ENCODE data around the gene CLRN1. TPM values are rescaled to one million over a fixed set of nuclear protein-coding genes. Genes with fewer than 3 reads are reported as not detected.

The CLRN1 gene
- total RNA-seq, 2 experiments from 2014 or later = not detected

DNA sequence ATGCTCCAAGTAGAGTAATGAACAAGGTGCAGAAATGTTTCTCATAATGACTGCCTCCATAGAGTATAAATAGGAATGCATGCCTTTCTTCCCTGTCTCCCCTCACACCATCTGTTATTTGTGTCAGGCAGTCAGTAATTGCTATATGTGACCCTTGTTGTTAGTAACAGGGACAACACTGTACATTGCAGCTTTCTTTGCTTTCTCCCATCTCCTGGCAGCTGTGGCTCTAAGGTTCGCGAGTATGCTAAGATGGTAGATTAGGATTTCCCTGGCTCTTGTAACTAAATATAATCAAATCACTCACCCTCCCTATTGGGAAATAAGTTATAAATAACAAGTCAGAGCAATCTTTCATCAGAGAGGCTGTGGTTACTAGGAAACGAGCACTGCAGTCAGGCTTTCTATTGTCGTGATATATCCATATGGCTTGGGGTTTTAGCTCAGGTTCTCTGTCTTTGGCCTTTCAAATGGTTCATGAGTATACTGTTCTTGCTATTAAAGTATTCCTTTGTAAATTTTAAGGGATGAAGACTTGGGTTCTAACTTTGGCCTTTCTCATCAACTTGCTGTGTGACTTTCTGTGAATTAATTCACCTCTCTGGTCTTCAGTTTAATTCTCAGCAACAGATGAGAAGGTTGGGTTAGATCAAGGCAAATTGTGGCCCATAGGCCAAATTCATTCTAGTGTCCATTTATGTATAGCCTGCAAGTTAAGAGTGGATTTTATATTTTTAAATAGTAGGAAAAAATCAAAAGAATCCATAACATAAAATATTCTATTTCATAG is 59.2 kb downstream of the CLRN1 start:
- Mint-ChIP-seq H3K36me3 (ENCODE audit: low read depth) (no peaks in the 10 kb centered on the region), H3K4me1 (no peaks in the 10 kb centered on the region), H3K9me3 (ENCODE audit: low read depth) (no peaks in the 10 kb centered on the region), H3K27ac (no peak overlapping the region), H3K4me3 (no peak overlapping the region), H3K27me3 (peaks cover 13% of the 10 kb centered on the region)
- POLR2A ChIA-PET = no interaction called here
- intact Hi-C loops (cut with DNase I, micrococcal nuclease) = no loop called here
- ATAC-seq (no peak), DNase-seq (no peak)
- CTCF ChIA-PET = no interaction called here

DNA sequence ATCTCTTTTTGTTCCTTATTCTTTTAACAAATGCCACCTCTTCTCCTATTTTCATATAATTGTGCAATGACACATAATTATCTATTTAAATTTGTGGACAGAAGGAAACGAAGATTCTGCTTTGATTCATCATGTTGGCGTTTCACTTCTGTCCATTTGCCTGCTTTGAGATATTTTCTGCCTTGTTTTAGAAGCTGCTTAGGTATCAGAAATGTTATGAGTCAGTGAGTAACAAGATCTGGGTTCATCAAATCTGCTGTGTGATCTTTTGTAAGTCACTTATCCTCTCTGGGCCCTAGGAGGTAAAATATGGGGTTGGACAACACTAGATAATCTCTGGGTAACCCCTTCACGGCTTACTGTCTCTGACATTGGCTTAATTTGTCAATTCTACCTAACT is 60.0 kb downstream of the CLRN1 start:
- CTCF ChIA-PET = no interaction called here
- intact Hi-C loops (cut with DNase I, micrococcal nuclease) = no loop called here
- H3K27ac Mint-ChIP-seq = no peak overlapping the region
- peaks cover 13% of the 10 kb centered on the region for H3K27me3 Mint-ChIP-seq
- no peaks in the 10 kb centered on the region for H3K36me3 Mint-ChIP-seq (ENCODE audit: low read depth)
- DNase-seq (no peak), ATAC-seq (no peak)
- H3K9me3 Mint-ChIP-seq (ENCODE audit: low read depth) = no peaks in the 10 kb centered on the region
- POLR2A ChIA-PET = no interaction called here
- H3K4me1 Mint-ChIP-seq = no peaks in the 10 kb centered on the region
- no peak overlapping the region for H3K4me3 Mint-ChIP-seq

DNA sequence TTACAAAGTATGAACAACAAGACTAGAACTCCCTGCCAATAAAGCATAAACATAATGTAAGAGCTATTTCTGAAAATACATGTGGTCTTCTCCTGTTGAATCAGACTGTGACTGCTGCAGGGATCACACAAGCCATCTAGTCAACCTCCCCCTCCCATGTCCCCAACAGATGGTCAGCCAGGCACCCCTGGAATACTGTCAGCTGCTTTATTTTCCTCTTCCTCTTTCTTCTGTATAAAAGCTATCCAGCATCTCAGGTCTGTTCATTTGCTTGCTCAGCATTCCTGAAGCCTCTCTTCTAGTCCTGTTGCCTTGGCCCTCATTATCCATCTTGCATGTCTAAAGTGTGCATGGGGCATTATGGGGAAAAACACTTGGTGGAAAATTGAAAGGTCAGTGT is 60.8 kb downstream of the CLRN1 start:
- H3K4me3 Mint-ChIP-seq = no peak overlapping the region
- no peak for ATAC-seq

DNA sequence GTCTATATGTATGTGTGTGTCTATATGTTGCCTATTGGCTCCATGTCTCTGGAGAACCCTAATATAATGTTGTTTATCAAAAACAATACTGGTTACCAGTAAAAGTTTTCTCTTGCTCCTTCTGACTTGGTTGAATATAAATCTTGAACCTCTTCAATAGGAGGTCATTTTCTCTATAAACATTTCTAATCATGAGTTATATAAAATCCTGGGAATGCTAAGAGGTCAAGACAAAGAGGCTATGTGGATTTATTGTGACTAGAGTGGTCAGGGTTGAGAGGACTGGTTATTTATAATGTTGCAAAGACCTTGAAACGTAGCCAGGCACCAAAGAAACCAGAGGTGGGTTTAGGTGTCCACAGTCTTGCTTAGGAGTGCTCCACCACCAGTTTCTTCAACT is 66.1 kb downstream of the CLRN1 start:
- ATAC-seq (no peak), DNase-seq (no peak)
- POLR2A ChIA-PET = no interaction called here
- Mint-ChIP-seq H3K4me3 (no peak overlapping the region), H3K9me3 (ENCODE audit: low read depth) (no peaks in the 10 kb centered on the region), H3K36me3 (ENCODE audit: low read depth) (no peaks in the 10 kb centered on the region), H3K27me3 (peaks cover 4% of the 10 kb centered on the region), H3K27ac (no peak overlapping the region), H3K4me1 (no peaks in the 10 kb centered on the region)
- intact Hi-C loops (cut with DNase I, micrococcal nuclease) = no loop called here
- CTCF ChIA-PET = interaction anchor here (0.6 kb wide), 1 partner anchor 427 kb away, joined by 3 read pairs; no protein-coding TSS in a partner anchor

More for the DNA sequence above, 60.8 kb downstream of the CLRN1 start:
- ChIA-PET POLR2A (no interaction called here), CTCF (interaction anchor here (0.6 kb wide), 1 partner anchor 226 kb away, joined by 4 read pairs; no protein-coding TSS in a partner anchor)
- no peaks in the 10 kb centered on the region for H3K36me3 Mint-ChIP-seq (ENCODE audit: low read depth)
- H3K27me3 Mint-ChIP-seq = peaks cover 13% of the 10 kb centered on the region
- no peak for DNase-seq
- H3K27ac Mint-ChIP-seq = no peak overlapping the region
- H3K9me3 Mint-ChIP-seq (ENCODE audit: low read depth) = no peaks in the 10 kb centered on the region
- intact Hi-C loops (cut with DNase I, micrococcal nuclease) = no loop called here
- no peaks in the 10 kb centered on the region for H3K4me1 Mint-ChIP-seq

DNA sequence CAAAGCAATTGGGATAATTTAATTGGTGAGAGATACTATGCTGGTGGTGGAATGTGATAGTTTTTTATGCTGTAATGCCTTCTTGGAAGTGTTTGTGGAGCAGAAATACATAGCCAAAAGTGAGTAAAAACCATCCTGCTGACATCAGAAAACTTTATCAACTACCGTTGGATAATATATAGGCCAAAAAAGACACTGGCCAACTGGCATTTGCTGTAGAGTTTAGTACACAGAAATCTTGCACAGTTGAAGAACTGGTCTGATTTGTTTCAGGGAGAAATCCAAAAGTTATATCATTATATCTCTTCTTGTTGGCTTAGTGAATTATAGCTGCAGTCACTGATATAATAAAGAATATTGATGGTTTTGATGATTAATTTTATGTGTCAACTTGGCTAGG is 66.8 kb downstream of the CLRN1 start:
- Mint-ChIP-seq H3K9me3 (ENCODE audit: low read depth) (no peaks in the 10 kb centered on the region), H3K27me3 (peaks cover 4% of the 10 kb centered on the region), H3K4me3 (no peak overlapping the region), H3K36me3 (ENCODE audit: low read depth) (no peaks in the 10 kb centered on the region), H3K27ac (no peak overlapping the region), H3K4me1 (no peaks in the 10 kb centered on the region)
- ATAC-seq = no peak
- DNase-seq = no peak
- POLR2A ChIA-PET = no interaction called here
- intact Hi-C loops (cut with DNase I, micrococcal nuclease) = no loop called here
- CTCF ChIA-PET = no interaction called here

DNA sequence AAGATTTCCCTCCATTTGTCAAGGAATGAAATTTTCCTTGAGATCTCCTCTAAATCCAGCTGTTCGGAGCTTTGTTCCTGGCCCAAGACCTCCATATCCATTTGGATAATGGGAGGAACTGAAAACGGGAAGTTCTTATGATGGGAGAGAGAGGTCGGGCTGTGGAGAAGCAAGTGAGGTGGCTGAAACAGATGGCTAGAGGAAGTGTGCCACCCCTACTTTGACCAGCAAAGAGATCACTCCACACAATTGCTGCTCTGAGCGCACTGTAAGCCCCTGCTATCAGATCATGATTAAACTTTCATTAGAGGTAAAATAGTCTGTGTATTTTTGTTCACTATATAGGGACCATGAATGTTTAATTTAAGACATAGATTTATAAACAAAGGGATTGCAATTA is 67.2 kb downstream of the CLRN1 start, which contains the start of gene MINDY4B:
Gene MINDY4B, minus strand, starts transcription at position 101 of the 400 bp plus-strand sequence. Its CDS starts 0 bp downstream, at position 101.
- Mint-ChIP-seq H3K4me1 (no peaks in the 10 kb centered on the region), H3K36me3 (ENCODE audit: low read depth) (no peaks in the 10 kb centered on the region)

DNA sequence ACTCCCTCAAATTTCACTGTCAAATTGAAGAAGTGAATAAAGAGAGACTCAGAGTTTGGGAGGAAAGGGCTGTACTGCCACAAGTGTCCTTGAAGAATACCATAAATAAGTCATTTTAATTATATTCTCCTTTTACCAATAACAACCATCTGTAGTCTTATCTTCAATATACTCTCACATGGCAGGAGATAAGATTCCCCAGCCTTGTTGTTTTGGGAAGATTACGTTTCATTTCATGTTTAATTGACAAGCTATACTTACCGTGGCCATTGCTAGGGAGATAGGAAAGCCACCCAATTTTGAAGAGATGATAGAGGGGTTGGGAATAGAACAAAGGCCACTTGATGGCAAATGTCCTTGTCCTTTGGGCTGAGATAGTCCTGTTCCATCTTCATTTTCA is 69.5 kb downstream of the CLRN1 start:
- intact Hi-C loops (cut with DNase I, micrococcal nuclease) = no loop called here
- Mint-ChIP-seq H3K27me3 (peaks cover 4% of the 10 kb centered on the region), H3K4me3 (no peak overlapping the region), H3K9me3 (ENCODE audit: low read depth) (no peaks in the 10 kb centered on the region), H3K36me3 (ENCODE audit: low read depth) (no peaks in the 10 kb centered on the region), H3K4me1 (no peaks in the 10 kb centered on the region), H3K27ac (no peak overlapping the region)
- POLR2A ChIA-PET = no interaction called here
- ATAC-seq (no peak), DNase-seq (no peak)
- CTCF ChIA-PET = no interaction called here

More for the DNA sequence above, 67.2 kb downstream of the CLRN1 start, which contains the start of gene MINDY4B:
- intact Hi-C loops (cut with DNase I, micrococcal nuclease) = no loop called here
- Mint-ChIP-seq H3K27ac (no peak within 1 kb of the TSS), H3K27me3 (peaks cover 4% of the 10 kb centered on the region), H3K9me3 (ENCODE audit: low read depth) (no peaks in the 10 kb centered on the region), H3K4me3 (no peak within 1 kb of the TSS)
- ATAC-seq (no peak), DNase-seq (no peak)
- ChIA-PET POLR2A (no interaction called here), CTCF (no interaction called here)

DNA sequence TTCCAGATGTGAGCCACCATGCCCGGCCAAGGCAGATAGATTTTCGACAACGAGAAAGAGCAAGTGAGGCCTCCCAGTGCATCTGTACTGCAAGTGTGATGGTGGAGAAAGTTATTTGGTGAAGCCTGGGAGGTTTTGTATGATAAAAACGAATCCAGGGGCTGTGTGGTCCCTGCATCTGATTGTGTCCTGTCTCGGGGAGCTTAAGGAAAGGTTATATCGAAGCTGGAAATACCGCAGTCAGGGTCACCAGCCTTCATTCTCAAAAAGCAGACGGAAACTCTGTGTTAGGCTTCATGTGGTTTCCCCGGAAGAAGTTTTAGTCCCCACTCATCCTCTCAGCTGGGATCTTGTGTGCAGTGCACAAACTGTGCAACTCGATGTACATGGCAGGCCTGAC is 70.7 kb downstream of the CLRN1 start:
- no peaks in the 10 kb centered on the region for H3K4me1 Mint-ChIP-seq
- DNase-seq = no peak
- H3K4me3 Mint-ChIP-seq = no peak overlapping the region
- peaks cover 4% of the 10 kb centered on the region for H3K27me3 Mint-ChIP-seq
- no peaks in the 10 kb centered on the region for H3K9me3 Mint-ChIP-seq (ENCODE audit: low read depth)
- intact Hi-C loops (cut with DNase I, micrococcal nuclease) = no loop called here
- no peaks in the 10 kb centered on the region for H3K36me3 Mint-ChIP-seq (ENCODE audit: low read depth)
- H3K27ac Mint-ChIP-seq = no peak overlapping the region
- ChIA-PET POLR2A (no interaction called here), CTCF (no interaction called here)
- ATAC-seq = no peak

DNA sequence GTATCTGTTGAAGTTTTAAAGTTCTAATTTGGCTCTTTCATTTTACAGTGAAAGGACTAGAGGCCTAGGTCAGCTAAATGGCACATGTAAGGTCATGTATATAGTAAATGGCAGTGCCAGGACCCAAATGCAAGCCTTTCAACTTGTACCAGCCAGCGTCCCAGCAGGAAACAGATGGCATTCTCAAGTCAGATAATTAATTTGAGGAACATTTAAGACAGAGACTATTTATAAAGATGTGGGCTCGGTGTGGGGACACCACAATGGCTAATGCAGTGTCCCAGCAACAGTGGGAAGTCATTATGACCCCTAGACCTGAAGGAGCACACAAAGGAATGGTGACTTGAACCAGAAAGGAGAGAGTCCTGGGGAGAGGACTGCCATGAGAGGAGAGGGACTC is 73.4 kb downstream of the CLRN1 start:
- Mint-ChIP-seq H3K27ac (no peak overlapping the region), H3K9me3 (ENCODE audit: low read depth) (no peaks in the 10 kb centered on the region), H3K4me1 (no peaks in the 10 kb centered on the region), H3K4me3 (no peak overlapping the region), H3K36me3 (ENCODE audit: low read depth) (no peaks in the 10 kb centered on the region), H3K27me3 (peaks cover 4% of the 10 kb centered on the region)
- ATAC-seq (no peak), DNase-seq (no peak)
- ChIA-PET POLR2A (no interaction called here), CTCF (no interaction called here)
- intact Hi-C loops (cut with DNase I, micrococcal nuclease) = no loop called here

DNA sequence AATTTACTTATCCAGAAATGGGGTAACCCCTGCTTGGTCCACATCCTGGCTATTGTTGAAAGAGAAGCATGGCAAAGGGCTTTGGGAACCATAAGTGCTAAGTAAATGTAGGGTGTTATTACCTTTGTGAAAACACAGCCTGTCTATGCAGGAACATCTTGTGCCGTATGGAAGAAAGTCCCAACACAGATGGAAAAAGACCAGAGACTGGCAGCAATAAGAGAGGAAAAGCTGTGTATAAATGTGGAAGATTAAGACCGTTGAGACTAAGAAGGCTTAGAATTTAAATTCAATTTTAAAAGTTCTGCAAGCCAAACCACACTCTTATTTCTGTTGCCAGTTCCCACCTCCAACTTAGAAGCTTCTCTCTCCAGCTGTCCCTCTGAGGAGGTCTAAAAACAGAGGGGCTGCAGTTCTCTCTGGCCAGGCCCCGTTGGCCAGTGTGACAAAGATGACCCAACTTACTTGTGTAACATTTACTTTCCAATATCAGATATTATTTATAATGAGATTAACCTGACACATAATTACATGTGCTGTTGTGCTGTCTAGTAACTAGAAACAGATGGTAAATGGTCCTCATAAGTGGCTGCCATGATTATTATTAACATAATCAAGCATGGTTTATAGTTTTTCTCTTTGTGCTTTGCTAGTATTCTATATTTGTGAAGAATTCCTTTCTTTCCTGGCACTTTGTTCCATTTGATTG is 74.3 kb downstream of the CLRN1 start:
- H3K4me3 Mint-ChIP-seq = no peak overlapping the region
- H3K27ac Mint-ChIP-seq = no peak overlapping the region
- CTCF ChIA-PET = interaction anchor here (0.9 kb wide), 1 partner anchor 10 kb away, joined by 3 read pairs; no protein-coding TSS in a partner anchor
- H3K9me3 Mint-ChIP-seq (ENCODE audit: low read depth) = no peaks in the 10 kb centered on the region
- H3K4me1 Mint-ChIP-seq = no peaks in the 10 kb centered on the region
- peaks cover 2% of the 10 kb centered on the region for H3K27me3 Mint-ChIP-seq
- POLR2A ChIA-PET = no interaction called here
- ATAC-seq = no peak
- intact Hi-C loops (cut with DNase I, micrococcal nuclease) = no loop called here
- no peak for DNase-seq
- H3K36me3 Mint-ChIP-seq (ENCODE audit: low read depth) = no peaks in the 10 kb centered on the region

DNA sequence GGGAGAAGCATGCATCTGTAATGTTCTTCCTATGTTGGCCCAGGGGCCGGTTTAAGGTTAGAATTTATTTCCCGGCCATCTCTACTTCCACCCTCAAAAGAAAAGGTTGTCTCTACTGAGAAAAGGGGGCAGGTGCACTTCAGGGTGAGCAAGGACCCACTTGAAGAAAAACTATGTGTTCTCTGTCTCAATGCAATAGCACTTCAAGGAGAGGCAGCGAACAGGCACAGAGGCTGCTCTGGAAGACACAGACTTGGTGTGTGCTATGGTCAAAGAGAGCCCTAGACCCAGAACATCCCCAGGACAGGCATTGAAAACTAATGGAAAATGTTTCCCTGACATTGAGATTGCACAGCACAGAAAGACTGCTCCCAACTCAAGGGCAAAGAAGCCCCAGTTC is 74.9 kb downstream of the CLRN1 start:
- ChIA-PET CTCF (interaction anchor here (0.6 kb wide), 1 partner anchor 21 kb away, joined by 3 read pairs; no protein-coding TSS in a partner anchor), POLR2A (no interaction called here)
- Mint-ChIP-seq H3K9me3 (ENCODE audit: low read depth) (no peaks in the 10 kb centered on the region), H3K36me3 (ENCODE audit: low read depth) (no peaks in the 10 kb centered on the region), H3K27me3 (no peaks in the 10 kb centered on the region), H3K4me3 (no peak overlapping the region), H3K27ac (no peak overlapping the region), H3K4me1 (no peaks in the 10 kb centered on the region)
- ATAC-seq = no peak
- intact Hi-C loops (cut with DNase I, micrococcal nuclease) = no loop called here
- DNase-seq = no peak

DNA sequence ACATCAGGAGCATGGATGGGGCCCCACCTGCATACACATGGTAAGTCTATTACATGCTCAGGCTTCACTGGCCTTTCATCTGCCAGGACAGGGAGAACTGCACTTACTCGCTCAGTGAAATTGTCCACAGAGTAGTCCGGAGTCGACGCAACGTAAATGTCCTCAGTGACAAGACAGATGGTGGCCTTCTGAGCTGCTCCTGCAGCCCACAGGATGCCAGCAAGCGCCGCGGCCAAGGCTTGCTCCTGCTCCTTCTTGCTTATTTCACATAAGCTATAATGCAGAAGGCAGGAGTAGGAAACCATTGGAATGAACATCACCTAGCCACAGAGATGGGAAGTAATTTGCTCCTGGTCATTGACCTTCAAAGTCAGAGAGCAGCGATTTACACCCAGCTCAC is 81.7 kb downstream of the CLRN1 start:
- DNase-seq (no peak), ATAC-seq (no peak)
- POLR2A ChIA-PET = no interaction called here
- Mint-ChIP-seq H3K4me1 (no peaks in the 10 kb centered on the region), H3K36me3 (ENCODE audit: low read depth) (peaks cover 2% of the 10 kb centered on the region), H3K9me3 (ENCODE audit: low read depth) (no peaks in the 10 kb centered on the region), H3K27me3 (peaks cover 6% of the 10 kb centered on the region), H3K27ac (no peak overlapping the region), H3K4me3 (no peak overlapping the region)
- CTCF ChIA-PET = interaction anchor here (0.7 kb wide), 1 partner anchor 17 kb away, joined by 4 read pairs; no protein-coding TSS in a partner anchor
- intact Hi-C loops (cut with DNase I, micrococcal nuclease) = no loop called here
